ENCODE results near the gene WNT3.

DNA sequence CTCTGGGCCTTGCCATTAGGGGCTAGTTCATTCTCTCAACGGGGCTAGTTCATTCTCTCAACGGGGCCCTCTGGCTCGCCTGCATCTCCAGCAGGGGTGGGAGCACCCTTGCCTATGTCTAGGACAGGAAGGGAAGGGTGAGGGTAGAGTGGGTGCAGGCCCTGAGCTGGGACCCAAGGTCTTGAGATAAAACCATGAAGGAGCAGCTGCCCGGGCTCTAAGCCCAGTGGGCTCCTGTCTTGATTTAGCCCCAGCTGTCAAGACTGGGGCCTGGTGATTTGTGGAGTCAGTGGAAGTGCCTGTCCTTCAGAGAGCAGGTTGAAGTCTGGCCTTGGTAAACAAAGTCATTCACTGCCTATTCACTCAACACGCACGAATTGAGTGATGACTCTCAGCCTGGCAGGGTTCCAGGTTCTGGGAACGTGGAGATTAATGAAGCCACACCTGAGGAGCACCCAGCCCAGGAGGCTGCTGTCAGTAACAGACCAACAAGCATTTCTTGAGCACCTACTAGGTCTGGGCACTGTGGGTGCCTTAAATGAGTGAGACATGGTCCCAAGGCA, 35.4 kb downstream of the WNT3 start:
- TF ChIP-seq, protein P1, sequence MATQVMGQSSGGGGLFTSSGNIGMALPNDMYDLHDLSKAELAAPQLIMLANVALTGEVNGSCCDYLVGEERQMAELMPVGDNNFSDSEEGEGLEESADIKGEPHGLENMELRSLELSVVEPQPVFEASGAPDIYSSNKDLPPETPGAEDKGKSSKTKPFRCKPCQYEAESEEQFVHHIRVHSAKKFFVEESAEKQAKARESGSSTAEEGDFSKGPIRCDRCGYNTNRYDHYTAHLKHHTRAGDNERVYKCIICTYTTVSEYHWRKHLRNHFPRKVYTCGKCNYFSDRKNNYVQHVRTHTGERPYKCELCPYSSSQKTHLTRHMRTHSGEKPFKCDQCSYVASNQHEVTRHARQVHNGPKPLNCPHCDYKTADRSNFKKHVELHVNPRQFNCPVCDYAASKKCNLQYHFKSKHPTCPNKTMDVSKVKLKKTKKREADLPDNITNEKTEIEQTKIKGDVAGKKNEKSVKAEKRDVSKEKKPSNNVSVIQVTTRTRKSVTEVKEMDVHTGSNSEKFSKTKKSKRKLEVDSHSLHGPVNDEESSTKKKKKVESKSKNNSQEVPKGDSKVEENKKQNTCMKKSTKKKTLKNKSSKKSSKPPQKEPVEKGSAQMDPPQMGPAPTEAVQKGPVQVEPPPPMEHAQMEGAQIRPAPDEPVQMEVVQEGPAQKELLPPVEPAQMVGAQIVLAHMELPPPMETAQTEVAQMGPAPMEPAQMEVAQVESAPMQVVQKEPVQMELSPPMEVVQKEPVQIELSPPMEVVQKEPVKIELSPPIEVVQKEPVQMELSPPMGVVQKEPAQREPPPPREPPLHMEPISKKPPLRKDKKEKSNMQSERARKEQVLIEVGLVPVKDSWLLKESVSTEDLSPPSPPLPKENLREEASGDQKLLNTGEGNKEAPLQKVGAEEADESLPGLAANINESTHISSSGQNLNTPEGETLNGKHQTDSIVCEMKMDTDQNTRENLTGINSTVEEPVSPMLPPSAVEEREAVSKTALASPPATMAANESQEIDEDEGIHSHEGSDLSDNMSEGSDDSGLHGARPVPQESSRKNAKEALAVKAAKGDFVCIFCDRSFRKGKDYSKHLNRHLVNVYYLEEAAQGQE (IDR thresholded peaks at IDR 0.05; ENCODE audit: unreplicated experiment), result no peak
- TF ChIP-seq, protein P2, sequence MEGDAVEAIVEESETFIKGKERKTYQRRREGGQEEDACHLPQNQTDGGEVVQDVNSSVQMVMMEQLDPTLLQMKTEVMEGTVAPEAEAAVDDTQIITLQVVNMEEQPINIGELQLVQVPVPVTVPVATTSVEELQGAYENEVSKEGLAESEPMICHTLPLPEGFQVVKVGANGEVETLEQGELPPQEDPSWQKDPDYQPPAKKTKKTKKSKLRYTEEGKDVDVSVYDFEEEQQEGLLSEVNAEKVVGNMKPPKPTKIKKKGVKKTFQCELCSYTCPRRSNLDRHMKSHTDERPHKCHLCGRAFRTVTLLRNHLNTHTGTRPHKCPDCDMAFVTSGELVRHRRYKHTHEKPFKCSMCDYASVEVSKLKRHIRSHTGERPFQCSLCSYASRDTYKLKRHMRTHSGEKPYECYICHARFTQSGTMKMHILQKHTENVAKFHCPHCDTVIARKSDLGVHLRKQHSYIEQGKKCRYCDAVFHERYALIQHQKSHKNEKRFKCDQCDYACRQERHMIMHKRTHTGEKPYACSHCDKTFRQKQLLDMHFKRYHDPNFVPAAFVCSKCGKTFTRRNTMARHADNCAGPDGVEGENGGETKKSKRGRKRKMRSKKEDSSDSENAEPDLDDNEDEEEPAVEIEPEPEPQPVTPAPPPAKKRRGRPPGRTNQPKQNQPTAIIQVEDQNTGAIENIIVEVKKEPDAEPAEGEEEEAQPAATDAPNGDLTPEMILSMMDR (conservative IDR thresholded peaks at IDR 0.05; ENCODE audit: low read depth in 2 of 2), result no peak
- no peak for TF ChIP-seq POLR2AphosphoS5 (IDR thresholded peaks at IDR 0.05; ENCODE audit: low read depth)
- TF ChIP-seq NANOG (IDR thresholded peaks at IDR 0.05; ENCODE audit: borderline replicate concordance), result no peak
- TF ChIP-seq ZNF331 (CRISPR knock-in tag; IDR thresholded peaks at IDR 0.05; ENCODE audit: low read depth), result no peak
